Fibroblast of lung (primary cell): ENCODE measurements around the gene KHDRBS1. TPM values are rescaled to one million over a fixed set of nuclear protein-coding genes. Genes with fewer than 3 reads are reported as not detected.

ENCODE experiments used
- DNase-seq, 2 donors: peaks; one replicate each; pipeline versions ENCODE4 v3.0.0 to v3.0.0-alpha.2; 2010; ENCODE audit warnings: low read depth in 2 of 2
- H2AFZ ChIP-seq: 2 replicates; pipeline ENCODE4 v1.5.1; 2012; ENCODE audit warnings: low read length, control low read depth, inconsistent platforms
- H3K27ac ChIP-seq: 2 replicates; pipeline ENCODE4 v1.5.1; 2011; ENCODE audit warnings: low read length, control low read depth; ENCODE audit not compliant: insufficient read depth
- H3K27me3 ChIP-seq: 2 replicates; pipeline ENCODE4 v1.5.1; 2011; ENCODE audit warnings: mild to moderate bottlenecking, low read length; ENCODE audit not compliant: control insufficient read depth, insufficient read depth
- H3K36me3 ChIP-seq: 2 replicates; pipeline ENCODE4 v1.5.1; 2011; ENCODE audit warnings: low read length; ENCODE audit not compliant: control insufficient read depth, insufficient read depth
- H3K4me1 ChIP-seq: 2 replicates; pipeline ENCODE4 v1.5.1; 2011; ENCODE audit warnings: low read length; ENCODE audit not compliant: control insufficient read depth, insufficient read depth; ENCODE audit errors: extremely low read depth
- H3K4me2 ChIP-seq: 2 replicates; pipeline ENCODE4 v1.5.1; 2011; ENCODE audit warnings: low read length, control low read depth; ENCODE audit not compliant: insufficient read depth; ENCODE audit errors: extremely low read depth
- H3K4me3 ChIP-seq, 4 experiments: fragments of 200-600 bp in 1 of 4; sonication (generic) in 1 of 4; replicated peaks in 1 of 4; 2 replicates each; pipeline ENCODE4 v1.5.1; 2011 to 2016; ENCODE audit warnings: low read length in 4 of 4, low read depth in 3 of 4, mild to moderate bottlenecking in 3 of 4, control low read depth in 2 of 4, inconsistent platforms in 1 of 4, mixed read lengths in 1 of 4; ENCODE audit not compliant: insufficient read depth in 1 of 4; ENCODE audit errors: control extremely low read depth in 1 of 4
- H3K79me2 ChIP-seq: 2 replicates; pipeline ENCODE4 v1.5.1; 2012; ENCODE audit warnings: mild to moderate bottlenecking, low read length, inconsistent platforms; ENCODE audit not compliant: control insufficient read depth, insufficient read depth
- H3K9ac ChIP-seq: 2 replicates; pipeline ENCODE4 v1.5.1; 2011; ENCODE audit warnings: mild to moderate bottlenecking, low read length, control low read depth; ENCODE audit not compliant: insufficient read depth
- H3K9me3 ChIP-seq: 2 replicates; pipeline ENCODE4 v1.5.1; 2012; ENCODE audit warnings: low read depth, low read length; ENCODE audit not compliant: control insufficient read depth, insufficient read depth
- H4K20me1 ChIP-seq: 2 replicates; pipeline ENCODE4 v1.5.1; 2011; ENCODE audit warnings: low read length; ENCODE audit not compliant: control insufficient read depth, insufficient read depth; ENCODE audit errors: extremely low read depth
- EZH2 ChIP-seq: IDR thresholded peaks from 2 replicates; pipeline ENCODE4 v1.5.1; 2012; ENCODE audit warnings: low read length, control low read depth, mild to moderate bottlenecking; ENCODE audit errors: missing control alignments
- polyA plus RNA-seq, 2 donors: library from polyadenylated mRNA; depleted of rRNA in 1 of 2; stranded (reverse) in 1 of 2; unstranded in 1 of 2; fragments of >200 nt; gene quantifications; 2 replicates each; pipeline ENCODE4 v1.2.1, GENCODE V29; 2011 to 2012; ENCODE audit warnings: missing spikeins in 1 of 2
- total RNA-seq: library from RNA; depleted of rRNA; stranded (reverse); fragments of >200 nt; gene quantifications from 2 replicates; pipeline ENCODE4 v1.2.1, GENCODE V29; 2014
- TF ChIP-seq, protein P1 (sequence below), 2 donors: IDR thresholded peaks in 1 of 2; conservative IDR thresholded peaks in 1 of 2; 1 replicate in 1 of 2; 2 replicates in 1 of 2; pipeline ENCODE4 v1.5.1; 2011 to 2012; ENCODE audit warnings: low read length in 2 of 2, control low read depth in 1 of 2, inconsistent platforms in 1 of 2, low read depth in 1 of 2, mild to moderate bottlenecking in 1 of 2

KHDRBS1 gene
- total and polyA plus RNA-seq, 2 donors (not counting 1 experiment from before 2014, with no cell fraction given): 56.0 to 73.0 TPM

GRCh38 chr1:32040711-32041110 lies 27.0 kb downstream of the KHDRBS1 start:
- Histone ChIP-seq H2AFZ (no peak overlapping the region), H3K4me2 (no peak overlapping the region), H3K4me3 (no peak overlapping the region), H3K36me3 (peaks cover 26% of the 10 kb centered on the region), H3K27me3 (no peaks in the 10 kb centered on the region), H3K9ac (no peak overlapping the region), H4K20me1 (no peaks in the 10 kb centered on the region), H3K27ac (no peak overlapping the region), H3K4me1 (no peaks in the 10 kb centered on the region), H3K79me2 (peaks cover 46% of the 10 kb centered on the region), H3K9me3 (no peaks in the 10 kb centered on the region)
- TF ChIP-seq, protein P1, sequence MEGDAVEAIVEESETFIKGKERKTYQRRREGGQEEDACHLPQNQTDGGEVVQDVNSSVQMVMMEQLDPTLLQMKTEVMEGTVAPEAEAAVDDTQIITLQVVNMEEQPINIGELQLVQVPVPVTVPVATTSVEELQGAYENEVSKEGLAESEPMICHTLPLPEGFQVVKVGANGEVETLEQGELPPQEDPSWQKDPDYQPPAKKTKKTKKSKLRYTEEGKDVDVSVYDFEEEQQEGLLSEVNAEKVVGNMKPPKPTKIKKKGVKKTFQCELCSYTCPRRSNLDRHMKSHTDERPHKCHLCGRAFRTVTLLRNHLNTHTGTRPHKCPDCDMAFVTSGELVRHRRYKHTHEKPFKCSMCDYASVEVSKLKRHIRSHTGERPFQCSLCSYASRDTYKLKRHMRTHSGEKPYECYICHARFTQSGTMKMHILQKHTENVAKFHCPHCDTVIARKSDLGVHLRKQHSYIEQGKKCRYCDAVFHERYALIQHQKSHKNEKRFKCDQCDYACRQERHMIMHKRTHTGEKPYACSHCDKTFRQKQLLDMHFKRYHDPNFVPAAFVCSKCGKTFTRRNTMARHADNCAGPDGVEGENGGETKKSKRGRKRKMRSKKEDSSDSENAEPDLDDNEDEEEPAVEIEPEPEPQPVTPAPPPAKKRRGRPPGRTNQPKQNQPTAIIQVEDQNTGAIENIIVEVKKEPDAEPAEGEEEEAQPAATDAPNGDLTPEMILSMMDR (conservative IDR thresholded peaks at IDR 0.05 in 1 of 2, IDR thresholded peaks at IDR 0.05 in 1 of 2; ENCODE audit: low read depth in 1 of 2, low read length in 2 of 2): no peak
- TF ChIP-seq EZH2: no peak
- peak in 1 of 2 donors; percentile 20 for DNase-seq

- Histone ChIP-seq H3K79me2 (peaks cover 32% of the 10 kb centered on the region), H2AFZ (no peak overlapping the region)
Observed at GRCh38 chr1:32042330-32042729, 28.7 kb downstream of the KHDRBS1 start.

GRCh38 chr1:32044234-32044633 lies 30.6 kb downstream of the KHDRBS1 start:
- Histone ChIP-seq H3K79me2 (peaks cover 21% of the 10 kb centered on the region), H3K36me3 (peaks cover 21% of the 10 kb centered on the region)

More at GRCh38 chr1:32042330-32042729, 28.7 kb downstream of the KHDRBS1 start:
- Histone ChIP-seq H3K4me1 (no peaks in the 10 kb centered on the region), H3K4me3 (no peak overlapping the region), H3K4me2 (no peak overlapping the region), H3K27me3 (no peaks in the 10 kb centered on the region), H4K20me1 (no peaks in the 10 kb centered on the region), H3K9ac (no peak overlapping the region), H3K36me3 (peaks cover 28% of the 10 kb centered on the region), H3K27ac (no peak overlapping the region), H3K9me3 (no peaks in the 10 kb centered on the region)
- no peak for DNase-seq
- no peak for TF ChIP-seq EZH2
- TF ChIP-seq, protein P1 (conservative IDR thresholded peaks at IDR 0.05 in 1 of 2, IDR thresholded peaks at IDR 0.05 in 1 of 2; ENCODE audit: low read depth in 1 of 2, low read length in 2 of 2): no peak

More at GRCh38 chr1:32044234-32044633, 30.6 kb downstream of the KHDRBS1 start:
- Histone ChIP-seq H3K4me2 (no peak overlapping the region), H3K4me3 (no peak overlapping the region), H3K4me1 (peaks cover 2% of the 10 kb centered on the region), H3K9ac (no peak overlapping the region), H3K27me3 (no peaks in the 10 kb centered on the region), H3K27ac (no peak overlapping the region), H4K20me1 (no peaks in the 10 kb centered on the region), H2AFZ (no peak overlapping the region), H3K9me3 (no peaks in the 10 kb centered on the region)
- no peak for DNase-seq
- TF ChIP-seq, protein P1 (conservative IDR thresholded peaks at IDR 0.05 in 1 of 2, IDR thresholded peaks at IDR 0.05 in 1 of 2; ENCODE audit: low read depth in 1 of 2, low read length in 2 of 2): no peak
- no peak for TF ChIP-seq EZH2
